ENCODE results near the gene IFT81.

DNA sequence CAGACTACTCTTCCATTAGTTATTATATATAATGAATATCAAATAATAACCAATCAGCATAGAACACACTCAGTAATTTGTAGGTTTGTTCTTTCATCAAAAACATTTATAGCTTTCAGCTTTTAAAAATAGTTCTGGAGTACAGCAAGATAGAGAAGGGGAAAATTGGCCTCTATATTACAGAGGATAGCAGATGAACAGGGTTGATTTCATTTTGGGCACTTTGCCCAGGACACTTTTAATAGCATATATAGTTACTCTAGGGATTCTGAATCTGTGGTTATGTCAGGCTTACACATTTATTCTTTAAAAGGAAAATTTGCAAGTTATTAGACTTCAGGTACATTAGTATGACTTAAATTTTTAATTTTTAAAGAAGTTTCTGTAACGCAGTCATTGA is 52.6 kb downstream of the IFT81 start:
- TF ChIP-seq, protein P1, sequence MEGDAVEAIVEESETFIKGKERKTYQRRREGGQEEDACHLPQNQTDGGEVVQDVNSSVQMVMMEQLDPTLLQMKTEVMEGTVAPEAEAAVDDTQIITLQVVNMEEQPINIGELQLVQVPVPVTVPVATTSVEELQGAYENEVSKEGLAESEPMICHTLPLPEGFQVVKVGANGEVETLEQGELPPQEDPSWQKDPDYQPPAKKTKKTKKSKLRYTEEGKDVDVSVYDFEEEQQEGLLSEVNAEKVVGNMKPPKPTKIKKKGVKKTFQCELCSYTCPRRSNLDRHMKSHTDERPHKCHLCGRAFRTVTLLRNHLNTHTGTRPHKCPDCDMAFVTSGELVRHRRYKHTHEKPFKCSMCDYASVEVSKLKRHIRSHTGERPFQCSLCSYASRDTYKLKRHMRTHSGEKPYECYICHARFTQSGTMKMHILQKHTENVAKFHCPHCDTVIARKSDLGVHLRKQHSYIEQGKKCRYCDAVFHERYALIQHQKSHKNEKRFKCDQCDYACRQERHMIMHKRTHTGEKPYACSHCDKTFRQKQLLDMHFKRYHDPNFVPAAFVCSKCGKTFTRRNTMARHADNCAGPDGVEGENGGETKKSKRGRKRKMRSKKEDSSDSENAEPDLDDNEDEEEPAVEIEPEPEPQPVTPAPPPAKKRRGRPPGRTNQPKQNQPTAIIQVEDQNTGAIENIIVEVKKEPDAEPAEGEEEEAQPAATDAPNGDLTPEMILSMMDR (IDR thresholded peaks at IDR 0.05; ENCODE audit: borderline replicate concordance, extremely low read depth, low read length, poor library complexity, severe bottlenecking) = no peak
- TF ChIP-seq EZH2 (IDR thresholded peaks at IDR 0.05; ENCODE audit: borderline replicate concordance, low read depth, low read length, severe bottlenecking) = no peak

All from DND-41 (cell line).